DOHH2 (cell line): ENCODE measurements around the gene TSPAN5.

ENCODE experiments used
- H3F3A ChIP-seq: fragments of 200-600 bp; sonication (generic), shearing (Covaris generic); 2 replicates; pipeline ENCODE4 v1.6.0; 2016; ENCODE audit warnings: antibody characterized with exemption, mild to moderate bottlenecking; ENCODE audit not compliant: control insufficient read depth, insufficient read depth
- H3K27ac ChIP-seq: fragments of 200-600 bp; sonication (generic); 2 replicates; pipeline ENCODE4 v1.5.1; 2014; ENCODE audit warnings: low read depth, mild to moderate bottlenecking, low read length, moderate library complexity
- H3K27me3 ChIP-seq: fragments of 200-600 bp; sonication (generic); 2 replicates; pipeline ENCODE4 v1.6.1; 2014; ENCODE audit warnings: mild to moderate bottlenecking, low read length, mixed read lengths; ENCODE audit not compliant: control insufficient read depth
- H3K36me3 ChIP-seq: fragments of 200-600 bp; sonication (generic); 2 replicates; pipeline ENCODE4 v1.6.1; 2014; ENCODE audit warnings: mild to moderate bottlenecking, low read length, moderate library complexity, mixed read lengths; ENCODE audit not compliant: control insufficient read depth
- H3K4me1 ChIP-seq: fragments of 200-600 bp; sonication (generic); 2 replicates; pipeline ENCODE4 v1.6.1; 2014; ENCODE audit warnings: mild to moderate bottlenecking, low read length, mixed read lengths; ENCODE audit not compliant: control insufficient read depth
- H3K4me2 ChIP-seq: fragments of 200-600 bp; sonication (generic); 2 replicates; pipeline ENCODE4 v1.6.0; 2014; ENCODE audit warnings: mild to moderate bottlenecking, low read length, moderate library complexity
- H3K4me3 ChIP-seq: fragments of 200-600 bp; sonication (generic); 2 replicates; pipeline ENCODE4 v1.5.1; 2014; ENCODE audit warnings: mild to moderate bottlenecking, low read length, mixed read lengths
- H3K79me2 ChIP-seq: fragments of 200-600 bp; sonication (generic); 2 replicates; pipeline ENCODE4 v1.6.1; 2014; ENCODE audit warnings: mild to moderate bottlenecking, low read length, mixed read lengths; ENCODE audit not compliant: control insufficient read depth
- H3K9me2 ChIP-seq: fragments of 200-600 bp; sonication (generic); replicated peaks from 2 replicates; pipeline ENCODE4 v1.6.1; 2014; ENCODE audit warnings: mild to moderate bottlenecking, low read length, mixed read lengths; ENCODE audit not compliant: control insufficient read depth
- H3K9me3 ChIP-seq: fragments of 200-600 bp; sonication (generic); 2 replicates; pipeline ENCODE4 v1.6.1; 2014; ENCODE audit warnings: antibody characterized with exemption, low read length, mixed read lengths; ENCODE audit not compliant: control insufficient read depth, insufficient read depth
- H4K20me1 ChIP-seq: fragments of 200-600 bp; sonication (generic); 2 replicates; pipeline ENCODE4 v1.6.0; 2014; ENCODE audit warnings: low read depth, mild to moderate bottlenecking, antibody characterized with exemption, low read length, moderate library complexity; ENCODE audit not compliant: control insufficient read depth, insufficient read depth
- CTCF ChIP-seq: fragments of 200-600 bp; sonication (generic); IDR thresholded peaks from one replicate; pipeline ENCODE4 v1.5.1; 2014; ENCODE audit warnings: antibody characterized with exemption, mild to moderate bottlenecking, low read depth, low read length; ENCODE audit not compliant: poor library complexity, severe bottlenecking
- EZH2phosphoT487 ChIP-seq: fragments of 200-600 bp; sonication (generic); IDR thresholded peaks from 2 replicates; pipeline ENCODE4 v1.6.1; 2017; ENCODE audit warnings: borderline replicate concordance, mild to moderate bottlenecking, antibody characterized with exemption, low read length, moderate library complexity, mixed read lengths

TSPAN5 gene

GRCh38 chr4:98608356-98608755 lies 50.1 kb downstream of the TSPAN5 start:
- Histone ChIP-seq H3K27ac (no peak overlapping the region), H3K9me2 (no peaks in the 10 kb centered on the region), H3K27me3 (no peaks in the 10 kb centered on the region), H3K9me3 (no peaks in the 10 kb centered on the region), H3K36me3 (no peaks in the 10 kb centered on the region), H4K20me1 (no peaks in the 10 kb centered on the region), H3K79me2 (no peaks in the 10 kb centered on the region), H3K4me3 (no peak overlapping the region), H3F3A (no peaks in the 10 kb centered on the region), H3K4me1 (no peaks in the 10 kb centered on the region), H3K4me2 (no peak overlapping the region)
- TF ChIP-seq CTCF (no peak), EZH2phosphoT487 (no peak)

GRCh38 chr4:98606894-98607293 lies 51.5 kb downstream of the TSPAN5 start:
- Histone ChIP-seq H4K20me1 (no peaks in the 10 kb centered on the region), H3K9me3 (no peaks in the 10 kb centered on the region), H3K79me2 (no peaks in the 10 kb centered on the region), H3K4me1 (no peaks in the 10 kb centered on the region), H3K27me3 (no peaks in the 10 kb centered on the region), H3F3A (no peaks in the 10 kb centered on the region), H3K4me2 (no peak overlapping the region), H3K9me2 (no peaks in the 10 kb centered on the region), H3K27ac (no peak overlapping the region), H3K36me3 (no peaks in the 10 kb centered on the region), H3K4me3 (no peak overlapping the region)
- TF ChIP-seq EZH2phosphoT487 (no peak), CTCF (no peak)

GRCh38 chr4:98605216-98605615 lies 53.2 kb downstream of the TSPAN5 start:
- H3K27me3 ChIP-seq, result no peaks in the 10 kb centered on the region
- H3F3A ChIP-seq, result no peaks in the 10 kb centered on the region
- H3K9me2 ChIP-seq, result no peaks in the 10 kb centered on the region
- no peaks in the 10 kb centered on the region for H4K20me1 ChIP-seq
- no peaks in the 10 kb centered on the region for H3K4me1 ChIP-seq
- no peak overlapping the region for H3K4me2 ChIP-seq
- TF ChIP-seq CTCF (no peak), EZH2phosphoT487 (no peak)
- H3K9me3 ChIP-seq, result no peaks in the 10 kb centered on the region
- H3K4me3 ChIP-seq, result no peak overlapping the region
- H3K27ac ChIP-seq, result no peak overlapping the region
- no peaks in the 10 kb centered on the region for H3K79me2 ChIP-seq
- no peaks in the 10 kb centered on the region for H3K36me3 ChIP-seq

- Histone ChIP-seq H3K9me2 (no peaks in the 10 kb centered on the region), H3F3A (no peaks in the 10 kb centered on the region), H3K36me3 (no peaks in the 10 kb centered on the region), H3K79me2 (no peaks in the 10 kb centered on the region), H3K4me1 (no peaks in the 10 kb centered on the region), H3K4me2 (no peak overlapping the region), H4K20me1 (no peaks in the 10 kb centered on the region), H3K27me3 (no peaks in the 10 kb centered on the region), H3K4me3 (no peak overlapping the region), H3K27ac (no peak overlapping the region), H3K9me3 (no peaks in the 10 kb centered on the region)
- TF ChIP-seq EZH2phosphoT487 (no peak), CTCF (no peak)
Measured at GRCh38 chr4:98604723-98605122, 53.7 kb downstream of the TSPAN5 start.
